ENCODE data around the gene ARHGEF4.

ARHGEF4 gene

GRCh38 chr2:131011486-131011885 lies 174.8 kb downstream of the ARHGEF4 start:
- DNase-seq (ENCODE audit: low spot score) = no peak

GRCh38 chr2:131014141-131014540 lies 177.4 kb downstream of the ARHGEF4 start:
- no peak for DNase-seq (ENCODE audit: low spot score)

GRCh38 chr2:131015764-131016163 lies 179.1 kb downstream of the ARHGEF4 start:
- DNase-seq (ENCODE audit: low spot score) = no peak

- peak; percentile 55 for DNase-seq (ENCODE audit: low spot score)
Measured at GRCh38 chr2:131016826-131017741, 180.4 kb downstream of the ARHGEF4 start.

GRCh38 chr2:131022731-131023130 lies 186.0 kb downstream of the ARHGEF4 start:
- no peak for DNase-seq (ENCODE audit: low spot score)

GRCh38 chr2:131023758-131024157 lies 187.0 kb downstream of the ARHGEF4 start:
- no peak for DNase-seq (ENCODE audit: low spot score)

GRCh38 chr2:131026919-131027318 lies 190.2 kb downstream of the ARHGEF4 start:
- no peak for DNase-seq (ENCODE audit: low spot score)

GRCh38 chr2:131027566-131028528 lies 191.1 kb downstream of the ARHGEF4 start:
- no peak for DNase-seq (ENCODE audit: low spot score)

- no peak for DNase-seq (ENCODE audit: low spot score)
Measured at GRCh38 chr2:131029812-131030211, 193.1 kb downstream of the ARHGEF4 start.

- no peak for DNase-seq (ENCODE audit: low spot score)
Measured at GRCh38 chr2:131030478-131030971, 193.8 kb downstream of the ARHGEF4 start.

- no peak for DNase-seq (ENCODE audit: low spot score)
Measured at GRCh38 chr2:131031431-131031841, 194.7 kb downstream of the ARHGEF4 start.

- no peak for DNase-seq (ENCODE audit: low spot score)
Measured at GRCh38 chr2:131031875-131032274, 195.2 kb downstream of the ARHGEF4 start.

- no peak for DNase-seq (ENCODE audit: low spot score)
Measured at GRCh38 chr2:131032393-131032836, 195.7 kb downstream of the ARHGEF4 start.

- DNase-seq (ENCODE audit: low spot score) = no peak
Measured at GRCh38 chr2:131033786-131034121, 197.0 kb downstream of the ARHGEF4 start.

- peak; percentile 76 for DNase-seq (ENCODE audit: low spot score)
Measured at GRCh38 chr2:131034122-131035051, 197.7 kb downstream of the ARHGEF4 start.

GRCh38 chr2:131035112-131035825 lies 198.6 kb downstream of the ARHGEF4 start:
- peak; percentile 52 for DNase-seq (ENCODE audit: low spot score)

GRCh38 chr2:131035826-131036231 lies 199.1 kb downstream of the ARHGEF4 start:
- DNase-seq (ENCODE audit: low spot score) = no peak

- DNase-seq (ENCODE audit: low spot score) = no peak
Measured at GRCh38 chr2:131036269-131036668, 199.6 kb downstream of the ARHGEF4 start.

- DNase-seq (ENCODE audit: low spot score) = no peak
Measured at GRCh38 chr2:131036696-131037397, 200.1 kb downstream of the ARHGEF4 start.
